Prostate gland (tissue), 2 donors: ENCODE results near the gene RNF19B.

ENCODE experiments used
- POLR2A ChIP-seq: fragments of 450-650 bp; IDR thresholded peaks from one replicate; pipeline ENCODE4 v1.6.1; 2016; ENCODE audit warnings: antibody characterized with exemption, mild to moderate bottlenecking
- POLR2AphosphoS5 ChIP-seq: sonication (generic); formaldehyde crosslinking; IDR thresholded peaks from one replicate; pipeline ENCODE4 v1.6.1; 2017; ENCODE audit warnings: antibody characterized with exemption
- TF ChIP-seq, protein P1 (sequence below), 4 experiments: fragments of 200-600 bp in 2 of 4; fragments of 450-650 bp in 2 of 4; sonication (generic) in 2 of 4; IDR thresholded peaks; 1 replicate in 3 of 4; 2 replicates in 1 of 4; pipeline ENCODE4 v1.5.1; 2016 to 2019; ENCODE audit warnings: antibody characterized with exemption in 4 of 4, mild to moderate bottlenecking in 2 of 4, moderate library complexity in 2 of 4

GRCh38 chr1:32957017-32957416, 7.6 kb downstream of the RNF19B start:
- TF ChIP-seq, protein P1, sequence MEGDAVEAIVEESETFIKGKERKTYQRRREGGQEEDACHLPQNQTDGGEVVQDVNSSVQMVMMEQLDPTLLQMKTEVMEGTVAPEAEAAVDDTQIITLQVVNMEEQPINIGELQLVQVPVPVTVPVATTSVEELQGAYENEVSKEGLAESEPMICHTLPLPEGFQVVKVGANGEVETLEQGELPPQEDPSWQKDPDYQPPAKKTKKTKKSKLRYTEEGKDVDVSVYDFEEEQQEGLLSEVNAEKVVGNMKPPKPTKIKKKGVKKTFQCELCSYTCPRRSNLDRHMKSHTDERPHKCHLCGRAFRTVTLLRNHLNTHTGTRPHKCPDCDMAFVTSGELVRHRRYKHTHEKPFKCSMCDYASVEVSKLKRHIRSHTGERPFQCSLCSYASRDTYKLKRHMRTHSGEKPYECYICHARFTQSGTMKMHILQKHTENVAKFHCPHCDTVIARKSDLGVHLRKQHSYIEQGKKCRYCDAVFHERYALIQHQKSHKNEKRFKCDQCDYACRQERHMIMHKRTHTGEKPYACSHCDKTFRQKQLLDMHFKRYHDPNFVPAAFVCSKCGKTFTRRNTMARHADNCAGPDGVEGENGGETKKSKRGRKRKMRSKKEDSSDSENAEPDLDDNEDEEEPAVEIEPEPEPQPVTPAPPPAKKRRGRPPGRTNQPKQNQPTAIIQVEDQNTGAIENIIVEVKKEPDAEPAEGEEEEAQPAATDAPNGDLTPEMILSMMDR (IDR thresholded peaks at IDR 0.05) = no peak
- TF ChIP-seq POLR2A = no peak
- no peak for TF ChIP-seq POLR2AphosphoS5
